Spleen (tissue), 11 donors: ENCODE data around the gene ACKR2. TPM values are rescaled to one million over a fixed set of nuclear protein-coding genes. Genes with fewer than 3 reads are reported as not detected.

Experiments used
- DNase-seq: peaks from one replicate; pipeline ENCODE4 v3.0.0-alpha.2; 2020
- H3K27ac ChIP-seq, 8 donors: fragments of 200-600 bp; sonication (generic) in 7 of 8; 1 replicate in 4 of 8; 2 replicates in 4 of 8; pipeline versions ENCODE4 v1.5.0 to v1.8.0; 2016 to 2021; ENCODE audit warnings: inconsistent platforms in 4 of 8, mild to moderate bottlenecking in 4 of 8, moderate library complexity in 1 of 8
- H3K27me3 ChIP-seq, 7 donors: fragments of 200-600 bp; sonication (generic) in 6 of 7; replicated peaks in 1 of 7; 1 replicate in 4 of 7; 2 replicates in 3 of 7; pipeline versions ENCODE4 v1.5.0 to v1.8.0; 2016 to 2021; ENCODE audit warnings: inconsistent platforms in 3 of 7, mild to moderate bottlenecking in 1 of 7
- H3K36me3 ChIP-seq, 6 donors: fragments of 200-600 bp; sonication (generic) in 5 of 6; 1 replicate in 4 of 6; 2 replicates in 2 of 6; pipeline versions ENCODE4 v1.5.0 to v1.8.0; 2016 to 2021; ENCODE audit warnings: inconsistent platforms in 2 of 6
- H3K4me1 ChIP-seq, 6 donors: fragments of 200-600 bp; sonication (generic) in 5 of 6; 1 replicate in 3 of 6; 2 replicates in 3 of 6; pipeline versions ENCODE4 v1.5.0 to v1.8.0; 2016 to 2021; ENCODE audit warnings: inconsistent platforms in 3 of 6
- H3K4me3 ChIP-seq, 8 donors: fragments of 200-600 bp; sonication (generic) in 7 of 8; 1 replicate in 4 of 8; 2 replicates in 4 of 8; pipeline versions ENCODE4 v1.5.0 to v1.8.0; 2016 to 2021; ENCODE audit warnings: inconsistent platforms in 4 of 8, mild to moderate bottlenecking in 4 of 8, moderate library complexity in 2 of 8
- H3K9me3 ChIP-seq, 8 donors: fragments of 200-600 bp; sonication (generic) in 7 of 8; 1 replicate in 4 of 8; 2 replicates in 4 of 8; pipeline versions ENCODE4 v1.5.0 to v1.8.0; 2016 to 2021; ENCODE audit warnings: inconsistent platforms in 4 of 8
- CTCF ChIP-seq, 11 experiments: fragments of 200-600 bp in 7 of 11; fragments of 450-650 bp in 4 of 11; sonication (generic) in 4 of 11; IDR thresholded peaks in 8 of 11; conservative IDR thresholded peaks in 3 of 11; 1 replicate in 7 of 11; 2 replicates in 4 of 11; pipeline versions ENCODE4 v1.4.0 to v1.8.0; 2016 to 2021; ENCODE audit warnings: antibody characterized with exemption in 11 of 11, inconsistent platforms in 4 of 11, mild to moderate bottlenecking in 1 of 11
- POLR2A ChIP-seq, 3 donors: fragments of 450-650 bp; IDR thresholded peaks; one replicate each; pipeline ENCODE4 v1.5.1; 2017; ENCODE audit warnings: antibody characterized with exemption in 3 of 3, mild to moderate bottlenecking in 1 of 3
- POLR2AphosphoS5 ChIP-seq, 3 donors: sonication (generic); formaldehyde crosslinking; IDR thresholded peaks; one replicate each; pipeline ENCODE4 v1.5.1; 2017; ENCODE audit warnings: antibody characterized with exemption in 3 of 3
- WGBS, 5 donors: extraction: QIAGEN DNeasy Blood & Tissue Kit in 3 of 5; methylation state at CpG; one replicate each; pipeline versions ENCODE4 v1.1.5 to v1.1.7; 2013 to 2018; 5-methylcytosine and 5-hydroxymethylcytosine counted together
- intact Hi-C: fragments of 100-400 bp; cut with DNase I; formaldehyde crosslinking; loops from one replicate; pipeline ENCODE4 v1.15.0; 2023; ENCODE audit warnings: low total_unique reads
- polyA plus RNA-seq, 3 donors: library from polyadenylated mRNA; stranded (reverse); fragments of 200-250 nt; gene quantifications; one replicate each; pipeline ENCODE4 v1.2.1, GENCODE V29; 2013
- total RNA-seq, 7 donors: library from RNA; depleted of rRNA in 3 of 7; stranded (reverse); fragments of >200 nt in 3 of 7; fragmentation: NEBNext Ultra II Directional in 4 of 7; extraction: Animal tissue kit (Norgen Biotek cat#: 25700) in 4 of 7; gene quantifications; one replicate each; pipeline versions ENCODE4 v1.1.0 to v1.2.1, GENCODE V29; 2016 to 2021
- donor health status: healthy with polysubstance abuse.
- donor health status: DM: no; HTN: no; CAD: no; lungs with moderate emphysema.
- donor health status: DM: no; HTN: no; CAD: no.
- donor health status: Bipolar disorder and iron deficiency.
- donor health status: healthy.
- donor health status: DM: no; HTN: no; CAD: no.
- donor health status: DM: yes; HTN: yes; CAD: no.

Gene ACKR2
- total and polyA plus RNA-seq, 10 donors, result 0.17 to 4.4 (median 0.94) TPM

- 90 to 92% (median 91%) methylated on average over 10 of the region's 10 CpGs for WGBS, 5 donors
- Histone ChIP-seq H3K36me3 (no peaks in the 10 kb centered on the region), H3K4me3 (no peak overlapping the region), H3K9me3 (no peaks in the 10 kb centered on the region), H3K27me3 (no peaks in the 10 kb centered on the region), H3K27ac (no peak overlapping the region), H3K4me1 (no peaks in the 10 kb centered on the region)
- no peak for DNase-seq
- intact Hi-C loops, result no loop called here
- TF ChIP-seq CTCF (IDR thresholded peaks at IDR 0.05 in 8 of 11, conservative IDR thresholded peaks at IDR 0.05 in 3 of 11) (no peak), POLR2A (IDR thresholded peaks at IDR 0.05) (no peak), POLR2AphosphoS5 (IDR thresholded peaks at IDR 0.05) (no peak)
Observed at GRCh38 chr3:42874749-42875148, 65.5 kb downstream of the ACKR2 start.

- H3K27ac ChIP-seq, result no peak within 1 kb of the TSS
- no peak for DNase-seq
- H3K4me1 ChIP-seq, result peaks cover 0 to 4% (median 3%) of the 10 kb centered on the region in 6 donors
- 77 to 90% (median 89%) methylated on average over 9 to 13 of the region's 13 CpGs for WGBS, 5 donors
- no peaks in the 10 kb centered on the region for H3K9me3 ChIP-seq
- TF ChIP-seq POLR2AphosphoS5 (IDR thresholded peaks at IDR 0.05) (no peak), POLR2A (IDR thresholded peaks at IDR 0.05) (no peak), CTCF (IDR thresholded peaks at IDR 0.05 in 8 of 11, conservative IDR thresholded peaks at IDR 0.05 in 3 of 11) (no peak)
- H3K4me3 ChIP-seq, result no peak within 1 kb of the TSS
- intact Hi-C loops, result no loop called here
- H3K27me3 ChIP-seq, result no peaks in the 10 kb centered on the region
- no peaks in the 10 kb centered on the region for H3K36me3 ChIP-seq
Observed at GRCh38 chr3:42875325-42876151, 66.3 kb downstream of the ACKR2 start, which contains the start of gene CYP8B1. TSS of gene CYP8B1 (minus strand) at chr3:42875879. CDS start at chr3:42875816, 63 bp downstream.

- Histone ChIP-seq H3K27ac (no peak overlapping the region), H3K4me3 (no peak overlapping the region), H3K27me3 (no peaks in the 10 kb centered on the region), H3K36me3 (no peaks in the 10 kb centered on the region), H3K4me1 (peaks cover 3 to 12% (median 11%) of the 10 kb centered on the region in 6 donors), H3K9me3 (no peaks in the 10 kb centered on the region)
- intact Hi-C loops, result no loop called here
- DNase-seq, result no peak
- TF ChIP-seq POLR2AphosphoS5 (IDR thresholded peaks at IDR 0.05), result no peak
- 69 to 82% (median 71%) methylated on average over 1 of the region's 1 CpG for WGBS, 5 donors
Observed at GRCh38 chr3:42876401-42876800, 67.2 kb downstream of the ACKR2 start.

- intact Hi-C loops, result no loop called here
- TF ChIP-seq CTCF (IDR thresholded peaks at IDR 0.05 in 8 of 11, conservative IDR thresholded peaks at IDR 0.05 in 3 of 11) (no peak), POLR2A (IDR thresholded peaks at IDR 0.05) (no peak), POLR2AphosphoS5 (IDR thresholded peaks at IDR 0.05) (no peak)
- 82 to 88% (median 84%) methylated on average over 7 of the region's 7 CpGs for WGBS, 5 donors
Observed at GRCh38 chr3:42876940-42877720, 67.9 kb downstream of the ACKR2 start.

More at GRCh38 chr3:42876940-42877720, 67.9 kb downstream of the ACKR2 start:
- no peak for DNase-seq
- H3K9me3 ChIP-seq, result no peaks in the 10 kb centered on the region
- H3K36me3 ChIP-seq, result no peaks in the 10 kb centered on the region
- H3K4me3 ChIP-seq, result no peak overlapping the region
- H3K4me1 ChIP-seq, result peaks cover 4 to 16% (median 13%) of the 10 kb centered on the region in 6 donors
- no peaks in the 10 kb centered on the region for H3K27me3 ChIP-seq
- H3K27ac ChIP-seq, result no peak overlapping the region
